WERI-Rb-1 (cell line): ENCODE results near the gene KDM8.

Source experiments
- DNase-seq: peaks from one replicate; pipeline ENCODE4 v3.0.0-alpha.2; 2020
- H3K27ac ChIP-seq: fragments of 250-450 bp; sonication (Bioruptor Pico); 2 replicates; pipeline ENCODE4 v1.5.1; 2020; ENCODE audit warnings: mild to moderate bottlenecking, moderate library complexity
- H3K27me3 ChIP-seq: fragments of 250-450 bp; sonication (Bioruptor Pico); 2 replicates; pipeline ENCODE4 v1.5.1; 2021; ENCODE audit warnings: mild to moderate bottlenecking, low read depth, moderate library complexity; ENCODE audit not compliant: insufficient read depth, severe bottlenecking
- H3K36me3 ChIP-seq: fragments of 250-450 bp; sonication (Bioruptor Pico); 2 replicates; pipeline ENCODE4 v1.5.1; 2020; ENCODE audit warnings: mild to moderate bottlenecking, moderate library complexity
- H3K4me3 ChIP-seq: 2 replicates; pipeline ENCODE4 v1.5.1; 2011; ENCODE audit warnings: low read depth, mild to moderate bottlenecking, control low read depth, low read length
- H3K9me3 ChIP-seq: fragments of 250-450 bp; sonication (Bioruptor Pico); 2 replicates; pipeline ENCODE4 v1.5.1; 2021; ENCODE audit warnings: mild to moderate bottlenecking, moderate library complexity; ENCODE audit not compliant: severe bottlenecking
- CTCF ChIP-seq: IDR thresholded peaks from 2 replicates; pipeline ENCODE4 v1.5.1; 2011; ENCODE audit warnings: low read depth, mild to moderate bottlenecking, control low read depth, inconsistent platforms, low read length

The KDM8 gene

GRCh38 chr16:27219161-27219560 is 15.8 kb downstream of the KDM8 start:
- no peaks in the 10 kb centered on the region; the same call in 1 of the 2 replicates for H3K36me3 ChIP-seq

DNA sequence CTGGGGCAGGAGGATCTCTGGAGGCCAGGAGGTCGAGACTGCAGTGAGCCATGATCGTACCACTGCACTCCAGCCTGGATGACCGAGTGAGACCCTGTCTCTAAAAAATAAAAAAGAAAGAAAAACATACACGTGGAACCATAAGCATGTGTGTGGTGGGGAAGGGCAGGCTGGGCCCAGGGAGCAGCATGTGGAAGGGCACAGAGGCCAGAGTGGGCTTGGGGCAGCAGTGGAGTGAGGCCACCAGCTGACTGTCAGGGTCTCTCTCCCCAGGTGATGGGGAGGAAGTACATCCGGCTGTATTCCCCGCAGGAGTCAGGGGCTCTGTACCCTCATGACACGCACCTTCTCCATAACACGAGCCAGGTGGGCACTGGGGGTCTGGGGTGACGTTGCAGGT is 16.8 kb downstream of the KDM8 start:
- no peak for DNase-seq
- Histone ChIP-seq H3K9me3 (no peaks in the 10 kb centered on the region), H3K27me3 (no peaks in the 10 kb centered on the region), H3K36me3 (no peaks in the 10 kb centered on the region; the same call in 1 of the 2 replicates), H3K27ac (no peak overlapping the region), H3K4me3 (no peak overlapping the region)
- TF ChIP-seq CTCF = no peak

More at GRCh38 chr16:27219161-27219560, 15.8 kb downstream of the KDM8 start:
- H3K4me3 ChIP-seq = no peak overlapping the region
- no peak overlapping the region for H3K27ac ChIP-seq
- no peaks in the 10 kb centered on the region for H3K9me3 ChIP-seq
- H3K27me3 ChIP-seq = no peaks in the 10 kb centered on the region
- TF ChIP-seq CTCF = no peak
- DNase-seq = no peak

GRCh38 chr16:27220527-27220926 is 17.2 kb downstream of the KDM8 start:
- no peak overlapping the region for H3K4me3 ChIP-seq
- no peak for DNase-seq
- H3K27ac ChIP-seq = no peak overlapping the region
- H3K9me3 ChIP-seq = no peaks in the 10 kb centered on the region
- no peaks in the 10 kb centered on the region; the same call in 1 of the 2 replicates for H3K36me3 ChIP-seq
- no peak for TF ChIP-seq CTCF
- H3K27me3 ChIP-seq = no peaks in the 10 kb centered on the region

DNA sequence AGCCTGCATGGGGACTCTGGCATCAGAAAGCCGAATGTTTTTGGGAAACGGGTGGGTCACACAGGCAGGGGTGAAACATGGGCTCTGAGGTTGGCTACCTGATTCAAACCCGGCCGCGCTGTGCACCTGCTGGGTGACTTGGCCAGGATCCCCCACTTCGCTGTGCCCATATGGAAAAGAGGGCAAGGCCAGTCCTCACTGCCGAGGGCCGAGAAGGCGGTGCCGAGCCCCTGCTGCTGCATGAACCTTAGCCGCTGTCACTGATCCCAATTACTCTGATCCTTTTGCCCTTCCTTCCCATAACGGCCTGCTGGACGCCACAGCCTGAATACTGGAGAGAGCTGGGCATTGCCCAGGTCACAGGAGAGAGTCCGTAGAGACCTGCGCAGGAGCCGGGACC is 17.7 kb downstream of the KDM8 start:
- no peaks in the 10 kb centered on the region; the same call in 1 of the 2 replicates for H3K36me3 ChIP-seq
- no peak overlapping the region for H3K27ac ChIP-seq
- no peaks in the 10 kb centered on the region for H3K27me3 ChIP-seq
- no peaks in the 10 kb centered on the region for H3K9me3 ChIP-seq
- TF ChIP-seq CTCF = no peak
- H3K4me3 ChIP-seq = no peak overlapping the region
- DNase-seq = no peak

- DNase-seq = no peak
- Histone ChIP-seq H3K27me3 (no peaks in the 10 kb centered on the region), H3K4me3 (no peak overlapping the region), H3K36me3 (no peaks in the 10 kb centered on the region; the same call in 1 of the 2 replicates), H3K9me3 (no peaks in the 10 kb centered on the region), H3K27ac (peak overlapping the region; percentile 80)
- no peak for TF ChIP-seq CTCF
These were observed 18.4 kb downstream of the KDM8 start for GRCh38 chr16:27221576-27222248.
